GM19395 (cell line): ENCODE data around the gene BCLAF1.

Experiments used
- ATAC-seq: cut with Tn5 transposase; IDR thresholded peaks from one replicate; pipeline ENCODE4 v1.9.1; 2021; ENCODE audit warnings: mild to moderate bottlenecking, moderate library complexity; ENCODE audit not compliant: unreplicated experiment

Gene BCLAF1

GRCh38 chr6:136289579-136290409 lies at the start of gene BCLAF1:
Gene BCLAF1 (minus strand): TSS chr6:136289846. CDS start chr6:136279866, 9,980 bp downstream.
- ATAC-seq = peak; percentile 92

GRCh38 chr6:136338486-136338885 lies 48.8 kb upstream of the BCLAF1 start:
- no peak for ATAC-seq

- no peak for ATAC-seq
Observed at GRCh38 chr6:136337606-136338005, 48.0 kb upstream of the BCLAF1 start.

GRCh38 chr6:136337121-136337520 lies 47.5 kb upstream of the BCLAF1 start:
- no peak for ATAC-seq

GRCh38 chr6:136335736-136336363 lies 46.2 kb upstream of the BCLAF1 start:
- no peak for ATAC-seq

GRCh38 chr6:136334853-136335252 lies 45.2 kb upstream of the BCLAF1 start:
- ATAC-seq = no peak

GRCh38 chr6:136334465-136334846 lies 44.8 kb upstream of the BCLAF1 start:
- ATAC-seq = no peak

GRCh38 chr6:136333824-136334464 lies 44.3 kb upstream of the BCLAF1 start:
- no peak for ATAC-seq

GRCh38 chr6:136331461-136331860 lies 41.8 kb upstream of the BCLAF1 start:
- no peak for ATAC-seq

- ATAC-seq = no peak
Observed at GRCh38 chr6:136330634-136331033, 41.0 kb upstream of the BCLAF1 start.

GRCh38 chr6:136326038-136326553 lies 36.5 kb upstream of the BCLAF1 start:
- no peak for ATAC-seq

- no peak for ATAC-seq
Observed at GRCh38 chr6:136324686-136325380, 35.2 kb upstream of the BCLAF1 start.

GRCh38 chr6:136323431-136324112 lies 33.9 kb upstream of the BCLAF1 start:
- no peak for ATAC-seq

- no peak for ATAC-seq
Observed at GRCh38 chr6:136319732-136320131, 30.1 kb upstream of the BCLAF1 start.

- no peak for ATAC-seq
Observed at GRCh38 chr6:136318676-136319075, 29.0 kb upstream of the BCLAF1 start.

GRCh38 chr6:136317971-136318370 lies 28.3 kb upstream of the BCLAF1 start:
- ATAC-seq = no peak

- ATAC-seq = no peak
Observed at GRCh38 chr6:136317021-136317694, 27.5 kb upstream of the BCLAF1 start.

- ATAC-seq = no peak
Observed at GRCh38 chr6:136315594-136315993, 25.9 kb upstream of the BCLAF1 start.

GRCh38 chr6:136312975-136313374 lies 23.3 kb upstream of the BCLAF1 start:
- no peak for ATAC-seq

- ATAC-seq = no peak
Observed at GRCh38 chr6:136309729-136310311, 20.2 kb upstream of the BCLAF1 start.
